COLO668 (cell line): ENCODE results near the gene GRAMD4.

Source experiments
- DNase-seq: peaks from one replicate; lab custom pipeline; 2025; ENCODE audit not compliant: unreplicated experiment; lab: John Stamatoyannopoulos, UW

Gene GRAMD4

GRCh38 chr22:46654426-46654825 is 34.2 kb downstream of the GRAMD4 start:
- DNase-seq = no peak

GRCh38 chr22:46654927-46655595 is 34.9 kb downstream of the GRAMD4 start:
- no peak for DNase-seq

GRCh38 chr22:46655861-46656608 is 35.8 kb downstream of the GRAMD4 start:
- no peak for DNase-seq

- no peak for DNase-seq
These were observed 36.9 kb downstream of the GRAMD4 start for GRCh38 chr22:46656856-46657654.

GRCh38 chr22:46657655-46657953 is 37.4 kb downstream of the GRAMD4 start:
- no peak for DNase-seq

- no peak for DNase-seq
These were observed 38.1 kb downstream of the GRAMD4 start for GRCh38 chr22:46657996-46658947.

- DNase-seq = no peak
These were observed 39.0 kb downstream of the GRAMD4 start for GRCh38 chr22:46659059-46659790.

- DNase-seq = peak; percentile 21
These were observed 39.6 kb downstream of the GRAMD4 start for GRCh38 chr22:46659791-46660186.

- peak; percentile 86 for DNase-seq
These were observed 40.5 kb downstream of the GRAMD4 start for GRCh38 chr22:46660604-46661201.

GRCh38 chr22:46661221-46661851 is 41.1 kb downstream of the GRAMD4 start:
- peak; percentile 94 for DNase-seq

GRCh38 chr22:46662226-46662625 is 42.0 kb downstream of the GRAMD4 start:
- no peak for DNase-seq

GRCh38 chr22:46663001-46663400 is 42.8 kb downstream of the GRAMD4 start:
- DNase-seq = no peak

- DNase-seq = no peak
These were observed 43.4 kb downstream of the GRAMD4 start for GRCh38 chr22:46663436-46664100.

GRCh38 chr22:46664301-46664855 is 44.2 kb downstream of the GRAMD4 start:
- DNase-seq = no peak

GRCh38 chr22:46665151-46665695 is 45.0 kb downstream of the GRAMD4 start:
- no peak for DNase-seq

- no peak for DNase-seq
These were observed 45.6 kb downstream of the GRAMD4 start for GRCh38 chr22:46665751-46666280.

- no peak for DNase-seq
These were observed 46.5 kb downstream of the GRAMD4 start for GRCh38 chr22:46666577-46667244.
